OCI-LY3 (cell line): ENCODE results near the gene ZNF391.

Source experiments
- H2AFZ ChIP-seq: fragments of 200-600, 300-600 bp; shearing (Covaris generic); 2 replicates; pipeline ENCODE4 v1.6.0; 2014; ENCODE audit warnings: antibody characterized with exemption, low read depth, low read length
- H3K27ac ChIP-seq: fragments of 200-600, 300-600 bp; sonication (generic); 2 replicates; pipeline ENCODE4 v1.5.1; 2014; ENCODE audit warnings: mild to moderate bottlenecking, low read length, moderate library complexity, mixed read lengths
- H3K27me3 ChIP-seq: fragments of 200-600, 300-600 bp; sonication (generic); 2 replicates; pipeline ENCODE4 v1.6.1; 2014; ENCODE audit warnings: low read depth, low read length, mixed read lengths
- H3K36me3 ChIP-seq: fragments of 200-600, 300-600 bp; sonication (generic); replicated peaks from 2 replicates; pipeline ENCODE3; 2014; ENCODE audit warnings: low read depth, low read length, mixed read lengths
- H3K4me1 ChIP-seq: fragments of 300-600, 200-600 bp; sonication (generic); 2 replicates; pipeline ENCODE4 v1.6.1; 2014; ENCODE audit warnings: low read length, mixed read lengths
- H3K4me2 ChIP-seq: fragments of 200-600, 300-600 bp; sonication (generic); 2 replicates; pipeline ENCODE4 v1.6.1; 2014; ENCODE audit warnings: low read length, mixed read lengths
- H3K4me3 ChIP-seq: fragments of 300-600, 200-600 bp; sonication (generic); 2 replicates; pipeline ENCODE4 v1.5.1; 2014; ENCODE audit warnings: antibody characterized with exemption, mild to moderate bottlenecking, low read length, moderate library complexity
- H3K79me2 ChIP-seq: fragments of 300-600, 200-600 bp; shearing (Covaris generic); 2 replicates; pipeline ENCODE4 v1.6.1; 2014; ENCODE audit warnings: mild to moderate bottlenecking, low read length, mixed read lengths
- H3K9ac ChIP-seq: fragments of 300-600, 200-600 bp; shearing (Covaris generic); 2 replicates; pipeline ENCODE4 v1.6.0; 2014; ENCODE audit warnings: mild to moderate bottlenecking, low read length, moderate library complexity
- H3K9me3 ChIP-seq: fragments of 200-600, 300-600 bp; shearing (Covaris generic); 2 replicates; pipeline ENCODE4 v1.6.1; 2014; ENCODE audit warnings: low read length, mixed read lengths; ENCODE audit not compliant: insufficient read depth
- H4K20me1 ChIP-seq: fragments of 200-600, 300-600 bp; sonication (generic); 2 replicates; pipeline ENCODE4 v1.6.1; 2016; ENCODE audit warnings: low read length, mixed read lengths; ENCODE audit not compliant: insufficient read depth
- EZH2phosphoT487 ChIP-seq: fragments of 200-600 bp; shearing (Covaris generic); IDR thresholded peaks from 2 replicates; pipeline ENCODE4 v1.6.1; 2018; ENCODE audit warnings: antibody characterized with exemption, mixed run types, low read depth
- TF ChIP-seq, protein P1 (sequence below): fragments of 200-600, 300-600 bp; sonication (generic); IDR thresholded peaks from 2 replicates; pipeline ENCODE4 v1.5.1; 2014; ENCODE audit warnings: antibody characterized with exemption, low read length, low read depth

The ZNF391 gene

DNA sequence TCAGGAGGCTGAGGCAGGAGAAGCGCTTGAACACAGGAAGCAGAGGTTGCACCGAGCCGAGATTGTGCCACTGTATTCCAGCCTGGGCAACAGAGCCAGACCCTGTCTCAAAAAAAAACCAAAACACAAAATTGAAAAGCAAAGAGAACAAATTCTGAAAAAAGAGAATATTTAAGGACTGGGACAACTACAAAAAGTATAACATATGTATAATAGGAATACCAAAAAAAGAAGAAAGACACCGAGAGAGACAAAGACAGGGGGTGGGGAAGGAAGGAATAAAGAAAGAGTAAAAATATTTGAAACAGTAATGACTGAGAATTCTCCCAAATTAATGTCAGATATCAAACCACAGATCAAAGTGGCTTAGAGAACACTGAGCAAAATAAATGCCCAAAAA, 5.5 kb upstream of the ZNF391 start:
- Histone ChIP-seq H4K20me1 (no peaks in the 10 kb centered on the region), H3K79me2 (no peaks in the 10 kb centered on the region), H3K4me3 (no peak overlapping the region), H3K4me2 (no peak overlapping the region), H3K36me3 (no peaks in the 10 kb centered on the region), H2AFZ (no peak overlapping the region), H3K9me3 (no peaks in the 10 kb centered on the region; the same call in 1 of the 2 replicates), H3K27me3 (no peaks in the 10 kb centered on the region), H3K9ac (no peak overlapping the region), H3K4me1 (no peaks in the 10 kb centered on the region), H3K27ac (no peak overlapping the region)
- TF ChIP-seq, protein P1, sequence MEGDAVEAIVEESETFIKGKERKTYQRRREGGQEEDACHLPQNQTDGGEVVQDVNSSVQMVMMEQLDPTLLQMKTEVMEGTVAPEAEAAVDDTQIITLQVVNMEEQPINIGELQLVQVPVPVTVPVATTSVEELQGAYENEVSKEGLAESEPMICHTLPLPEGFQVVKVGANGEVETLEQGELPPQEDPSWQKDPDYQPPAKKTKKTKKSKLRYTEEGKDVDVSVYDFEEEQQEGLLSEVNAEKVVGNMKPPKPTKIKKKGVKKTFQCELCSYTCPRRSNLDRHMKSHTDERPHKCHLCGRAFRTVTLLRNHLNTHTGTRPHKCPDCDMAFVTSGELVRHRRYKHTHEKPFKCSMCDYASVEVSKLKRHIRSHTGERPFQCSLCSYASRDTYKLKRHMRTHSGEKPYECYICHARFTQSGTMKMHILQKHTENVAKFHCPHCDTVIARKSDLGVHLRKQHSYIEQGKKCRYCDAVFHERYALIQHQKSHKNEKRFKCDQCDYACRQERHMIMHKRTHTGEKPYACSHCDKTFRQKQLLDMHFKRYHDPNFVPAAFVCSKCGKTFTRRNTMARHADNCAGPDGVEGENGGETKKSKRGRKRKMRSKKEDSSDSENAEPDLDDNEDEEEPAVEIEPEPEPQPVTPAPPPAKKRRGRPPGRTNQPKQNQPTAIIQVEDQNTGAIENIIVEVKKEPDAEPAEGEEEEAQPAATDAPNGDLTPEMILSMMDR: no peak
- no peak for TF ChIP-seq EZH2phosphoT487

DNA sequence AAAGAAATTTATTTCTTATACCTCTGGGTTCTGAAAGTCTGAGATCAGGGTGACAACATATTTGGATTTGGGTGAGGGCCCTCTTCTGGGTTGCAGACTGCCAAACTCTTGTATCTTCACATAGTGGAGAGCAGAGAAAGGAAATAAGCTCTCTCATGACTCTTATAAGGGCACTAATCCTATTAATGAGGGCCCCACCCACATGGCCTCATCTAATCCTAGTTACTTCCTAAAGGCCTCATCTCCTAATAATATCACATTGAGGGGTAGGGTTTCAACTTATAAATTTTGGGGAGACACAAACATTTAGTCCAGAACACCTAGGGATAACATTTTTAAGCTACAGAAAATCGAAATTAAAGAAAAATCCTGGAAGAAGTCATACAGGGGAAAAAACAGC, 5.1 kb upstream of the ZNF391 start:
- H3K9me3 ChIP-seq: no peaks in the 10 kb centered on the region; the same call in 1 of the 2 replicates
- H3K4me1 ChIP-seq: no peaks in the 10 kb centered on the region
- no peaks in the 10 kb centered on the region for H3K27me3 ChIP-seq
- no peaks in the 10 kb centered on the region for H4K20me1 ChIP-seq
- H3K4me3 ChIP-seq: no peak overlapping the region
- H3K36me3 ChIP-seq: no peaks in the 10 kb centered on the region
- no peak overlapping the region for H2AFZ ChIP-seq
- no peak overlapping the region for H3K4me2 ChIP-seq
- H3K79me2 ChIP-seq: no peaks in the 10 kb centered on the region
- no peak overlapping the region for H3K27ac ChIP-seq
- TF ChIP-seq EZH2phosphoT487: no peak
- TF ChIP-seq, protein P1: no peak
- H3K9ac ChIP-seq: no peak overlapping the region

DNA sequence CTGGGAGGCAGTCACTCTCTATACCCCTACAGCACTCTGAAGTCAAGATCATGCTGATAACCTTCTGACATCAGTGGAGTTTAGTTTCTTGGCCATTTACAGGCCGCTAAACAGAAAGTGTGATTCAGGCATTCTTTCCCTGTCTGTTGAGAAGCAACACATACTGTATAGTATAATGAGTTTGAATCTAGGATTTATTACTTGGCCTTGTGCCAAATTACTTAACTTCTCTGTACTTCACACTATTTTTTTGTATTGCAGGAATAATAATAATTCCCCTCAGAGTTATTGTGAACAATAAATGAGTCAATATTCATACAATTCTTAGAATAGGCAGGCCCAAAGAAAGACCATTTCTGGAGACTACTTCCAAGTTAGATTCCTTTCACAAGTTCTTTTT, 4.1 kb downstream of the ZNF391 start:
- no peak overlapping the region for H2AFZ ChIP-seq
- no peaks in the 10 kb centered on the region for H3K27me3 ChIP-seq
- no peaks in the 10 kb centered on the region for H3K79me2 ChIP-seq
- no peaks in the 10 kb centered on the region for H3K4me1 ChIP-seq
- no peak overlapping the region for H3K27ac ChIP-seq
- TF ChIP-seq EZH2phosphoT487: no peak
- TF ChIP-seq, protein P1: no peak
- no peaks in the 10 kb centered on the region for H4K20me1 ChIP-seq
- no peak overlapping the region for H3K9ac ChIP-seq
- H3K4me3 ChIP-seq: no peak overlapping the region
- H3K9me3 ChIP-seq: no peaks in the 10 kb centered on the region
- no peak overlapping the region for H3K4me2 ChIP-seq
- no peaks in the 10 kb centered on the region for H3K36me3 ChIP-seq

DNA sequence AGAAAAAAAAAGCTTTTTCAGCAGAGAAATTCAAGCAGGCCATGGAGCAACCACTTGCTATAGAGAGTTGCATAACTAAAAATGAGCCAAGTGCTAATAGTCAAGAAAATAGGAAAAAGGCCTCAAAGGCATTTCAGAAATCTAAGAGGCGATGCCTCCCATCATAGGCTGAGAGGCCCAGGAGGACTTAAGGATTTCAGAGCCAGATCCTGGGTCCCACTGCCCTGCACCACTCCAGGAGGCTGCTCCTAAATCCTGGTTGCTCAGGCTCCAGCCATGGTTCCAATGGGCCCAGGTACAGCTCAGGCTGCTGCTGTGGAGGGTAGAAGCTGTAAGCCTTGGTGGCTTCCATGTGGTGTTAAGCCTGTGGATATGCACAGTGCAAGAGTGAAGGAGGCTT, 5.5 kb downstream of the ZNF391 start:
- no peak overlapping the region for H3K4me3 ChIP-seq
- H3K9ac ChIP-seq: no peak overlapping the region
- H2AFZ ChIP-seq: no peak overlapping the region
- peaks cover under 1% of the 10 kb centered on the region for H3K36me3 ChIP-seq
- TF ChIP-seq, protein P1: no peak
- TF ChIP-seq EZH2phosphoT487: no peak
- no peaks in the 10 kb centered on the region for H3K79me2 ChIP-seq
- H3K4me1 ChIP-seq: no peaks in the 10 kb centered on the region
- no peaks in the 10 kb centered on the region for H3K27me3 ChIP-seq
- H4K20me1 ChIP-seq: no peaks in the 10 kb centered on the region
- H3K4me2 ChIP-seq: no peak overlapping the region
- no peaks in the 10 kb centered on the region for H3K9me3 ChIP-seq
- no peak overlapping the region for H3K27ac ChIP-seq
